Measurements from ENCODE around the gene CCN5. TPM values are rescaled to one million over a fixed set of nuclear protein-coding genes. Genes with fewer than 3 reads are reported as not detected.

The CCN5 gene
- total RNA-seq, 1 experiment from 2014 or later, result 0.37 TPM

DNA sequence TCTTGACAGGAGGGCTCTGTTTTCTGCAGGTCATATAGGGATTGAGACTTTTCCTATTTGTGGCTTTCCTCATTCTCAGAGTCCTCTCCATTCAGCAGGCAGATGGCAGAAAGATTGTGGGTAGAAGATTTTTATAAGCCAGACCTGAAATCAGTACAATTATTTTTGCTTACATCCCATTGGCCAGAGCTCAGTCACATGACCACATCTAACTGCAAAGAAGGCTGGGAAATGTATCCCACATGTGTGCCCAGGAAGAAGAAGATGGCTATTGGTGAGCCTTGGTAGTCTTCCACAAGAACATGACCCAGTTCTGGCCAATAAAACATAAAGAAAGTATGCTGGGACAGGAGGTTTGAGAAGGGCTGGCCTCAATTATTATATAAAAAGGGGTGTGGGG lies 21.5 kb upstream of the CCN5 start:
- ATAC-seq (no peak), DNase-seq (ENCODE audit: low spot score) (no peak)
- no peak overlapping the region for H3K4me3 Mint-ChIP-seq
- TF ChIP-seq, protein P1, sequence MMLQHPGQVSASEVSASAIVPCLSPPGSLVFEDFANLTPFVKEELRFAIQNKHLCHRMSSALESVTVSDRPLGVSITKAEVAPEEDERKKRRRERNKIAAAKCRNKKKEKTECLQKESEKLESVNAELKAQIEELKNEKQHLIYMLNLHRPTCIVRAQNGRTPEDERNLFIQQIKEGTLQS (CRISPR knock-in tag; conservative IDR thresholded peaks at IDR 0.05), result no peak
- TF ChIP-seq SP1 (CRISPR knock-in tag; conservative IDR thresholded peaks at IDR 0.05) (no peak), FOXJ3 (CRISPR knock-in tag; IDR thresholded peaks at IDR 0.05; ENCODE audit: borderline replicate concordance) (no peak), TEAD4 (CRISPR knock-in tag; IDR thresholded peaks at IDR 0.05) (no peak), JAZF1 (CRISPR knock-in tag; IDR thresholded peaks at IDR 0.05) (no peak), JUN (CRISPR knock-in tag; IDR thresholded peaks at IDR 0.05) (no peak), ZNF671 (CRISPR knock-in tag; IDR thresholded peaks at IDR 0.05) (no peak), CBFB (CRISPR knock-in tag; IDR thresholded peaks at IDR 0.05; ENCODE audit: low read depth) (no peak), SMAD3 (CRISPR knock-in tag; IDR thresholded peaks at IDR 0.05; ENCODE audit: borderline replicate concordance) (no peak)
- H3K9me3 Mint-ChIP-seq, result peaks cover 17% of the 10 kb centered on the region
- H3K27ac Mint-ChIP-seq, result no peak overlapping the region
- ChIA-PET POLR2A (no interaction called here), CTCF (interaction anchor here (1.0 kb wide), 1 partner anchor 24 kb away, joined by 3 read pairs; no protein-coding TSS in a partner anchor)
- H3K4me1 Mint-ChIP-seq, result peaks cover 5% of the 10 kb centered on the region
- H3K27me3 Mint-ChIP-seq (ENCODE audit: low read depth), result peaks cover 5% of the 10 kb centered on the region
- peaks cover 4% of the 10 kb centered on the region; the same call in 1 of the 2 replicates for H3K36me3 Mint-ChIP-seq

GRCh38 chr20:44694159-44694558 lies 21.0 kb upstream of the CCN5 start:
- TF ChIP-seq E2F5 (CRISPR knock-in tag; IDR thresholded peaks at IDR 0.05), result no peak
- no peak for TF ChIP-seq ZNF138 (CRISPR knock-in tag; conservative IDR thresholded peaks at IDR 0.05)
- TF ChIP-seq, protein P2, sequence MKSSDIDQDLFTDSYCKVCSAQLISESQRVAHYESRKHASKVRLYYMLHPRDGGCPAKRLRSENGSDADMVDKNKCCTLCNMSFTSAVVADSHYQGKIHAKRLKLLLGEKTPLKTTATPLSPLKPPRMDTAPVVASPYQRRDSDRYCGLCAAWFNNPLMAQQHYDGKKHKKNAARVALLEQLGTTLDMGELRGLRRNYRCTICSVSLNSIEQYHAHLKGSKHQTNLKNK (CRISPR knock-in tag; IDR thresholded peaks at IDR 0.05), result no peak
- no peak for TF ChIP-seq ATF2 (CRISPR knock-in tag; IDR thresholded peaks at IDR 0.05; ENCODE audit: borderline replicate concordance, low read depth)
- CTCF ChIA-PET, result no interaction called here
- POLR2A ChIA-PET, result no interaction called here
- Mint-ChIP-seq H3K27ac (no peak overlapping the region), H3K9me3 (peaks cover 17% of the 10 kb centered on the region), H3K4me1 (peaks cover 5% of the 10 kb centered on the region), H3K27me3 (ENCODE audit: low read depth) (peaks cover 5% of the 10 kb centered on the region), H3K4me3 (no peak overlapping the region), H3K36me3 (peaks cover 4% of the 10 kb centered on the region; the same call in 1 of the 2 replicates)
- ATAC-seq, result no peak
- no peak for DNase-seq (ENCODE audit: low spot score)

DNA sequence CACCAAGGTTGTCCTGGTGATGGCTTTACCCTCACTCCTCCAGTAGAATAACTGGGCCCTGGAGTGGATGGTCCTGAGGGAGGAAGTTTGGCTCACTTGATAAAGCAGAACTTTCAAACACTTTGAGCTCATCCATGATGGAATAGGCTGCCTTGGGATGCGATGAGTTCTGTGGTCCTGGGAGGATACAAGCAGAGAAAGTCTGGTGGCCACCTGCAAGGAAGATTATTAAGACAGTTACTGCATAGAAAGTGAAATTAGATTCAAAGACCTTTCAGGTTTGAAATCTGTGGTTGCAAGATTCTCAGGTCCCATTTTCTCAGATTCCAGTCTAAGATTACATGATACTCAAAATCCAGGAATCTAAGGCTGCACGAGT lies 19.9 kb upstream of the CCN5 start:
- ATAC-seq (no peak), DNase-seq (ENCODE audit: low spot score) (no peak)
- CTCF ChIA-PET, result no interaction called here
- Mint-ChIP-seq H3K36me3 (peaks cover 4% of the 10 kb centered on the region; the same call in 1 of the 2 replicates), H3K9me3 (peaks cover 17% of the 10 kb centered on the region), H3K27me3 (ENCODE audit: low read depth) (peaks cover 5% of the 10 kb centered on the region), H3K27ac (no peak overlapping the region), H3K4me1 (peaks cover 5% of the 10 kb centered on the region), H3K4me3 (no peak overlapping the region)
- TF ChIP-seq, protein P1 (CRISPR knock-in tag; conservative IDR thresholded peaks at IDR 0.05), result no peak
- no peak for TF ChIP-seq MLX (CRISPR knock-in tag; IDR thresholded peaks at IDR 0.05)
- no peak for TF ChIP-seq GABPB1 (CRISPR knock-in tag; IDR thresholded peaks at IDR 0.05)
- no peak for TF ChIP-seq OVOL2 (CRISPR knock-in tag; IDR thresholded peaks at IDR 0.05; ENCODE audit: borderline replicate concordance)
- TF ChIP-seq ZNF396 (CRISPR knock-in tag; IDR thresholded peaks at IDR 0.05; ENCODE audit: borderline replicate concordance), result no peak
- TF ChIP-seq, protein P3, sequence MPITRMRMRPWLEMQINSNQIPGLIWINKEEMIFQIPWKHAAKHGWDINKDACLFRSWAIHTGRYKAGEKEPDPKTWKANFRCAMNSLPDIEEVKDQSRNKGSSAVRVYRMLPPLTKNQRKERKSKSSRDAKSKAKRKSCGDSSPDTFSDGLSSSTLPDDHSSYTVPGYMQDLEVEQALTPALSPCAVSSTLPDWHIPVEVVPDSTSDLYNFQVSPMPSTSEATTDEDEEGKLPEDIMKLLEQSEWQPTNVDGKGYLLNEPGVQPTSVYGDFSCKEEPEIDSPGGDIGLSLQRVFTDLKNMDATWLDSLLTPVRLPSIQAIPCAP (CRISPR knock-in tag; IDR thresholded peaks at IDR 0.05), result no peak
- no peak for TF ChIP-seq SMAD3 (CRISPR knock-in tag; IDR thresholded peaks at IDR 0.05; ENCODE audit: borderline replicate concordance)
- POLR2A ChIA-PET, result no interaction called here
